GM23338 (cell line): ENCODE data around the gene TGM6. TPM values are rescaled to one million over a fixed set of nuclear protein-coding genes. Genes with fewer than 3 reads are reported as not detected.

Experiments used
- ATAC-seq: fragments of 200-7000 bp; cut with Tn5 transposase; 3 replicates; pipeline ENCODE4 v1.9.1; 2020
- DNase-seq: peaks from one replicate; pipeline ENCODE4 v3.0.0-alpha.2; 2015; ENCODE audit warnings: low spot score
- H2AFZ ChIP-seq: fragments of 200-600 bp; sonication (generic); 2 replicates; pipeline ENCODE4 v1.8.0; 2016; ENCODE audit warnings: antibody characterized with exemption, mild to moderate bottlenecking, moderate library complexity
- H3F3A ChIP-seq: fragments of 200-600 bp; sonication (generic); replicated peaks from 2 replicates; pipeline ENCODE4 v1.8.0; 2017; ENCODE audit warnings: antibody characterized with exemption, mixed run types, low read depth
- H3K27ac ChIP-seq: fragments of 200-600 bp; sonication (generic); 2 replicates; pipeline ENCODE4 v1.6.1; 2016; ENCODE audit warnings: low read depth
- H3K27me3 ChIP-seq: fragments of 200-600 bp; sonication (generic); 2 replicates; pipeline ENCODE4 v1.8.0; 2016; ENCODE audit warnings: mild to moderate bottlenecking, mixed run types, moderate library complexity; ENCODE audit not compliant: insufficient read depth
- H3K36me3 ChIP-seq: fragments of 200-600 bp; sonication (generic); 2 replicates; pipeline ENCODE4 v1.8.0; 2016; ENCODE audit warnings: mild to moderate bottlenecking; ENCODE audit not compliant: insufficient read depth
- H3K4me1 ChIP-seq: fragments of 200-600 bp; sonication (generic); 2 replicates; pipeline ENCODE4 v1.8.0; 2016; ENCODE audit warnings: mild to moderate bottlenecking, moderate library complexity; ENCODE audit not compliant: insufficient read depth
- H3K4me2 ChIP-seq: fragments of 200-600 bp; sonication (generic); 2 replicates; pipeline ENCODE4 v1.7.1; 2017; ENCODE audit warnings: mixed run types
- H3K4me3 ChIP-seq: fragments of 200-600 bp; sonication (generic); 2 replicates; pipeline ENCODE4 v1.6.1; 2016; ENCODE audit warnings: mixed run types
- H3K79me2 ChIP-seq: fragments of 200-600 bp; sonication (generic); replicated peaks from 2 replicates; pipeline ENCODE4 v1.8.0; 2017; ENCODE audit warnings: mild to moderate bottlenecking; ENCODE audit not compliant: insufficient read depth
- H3K9me2 ChIP-seq: fragments of 200-600 bp; sonication (generic); 2 replicates; pipeline ENCODE4 v1.8.0; 2017; ENCODE audit not compliant: insufficient read depth
- H4K20me1 ChIP-seq: fragments of 200-600 bp; sonication (generic); replicated peaks from 2 replicates; pipeline ENCODE4 v1.8.0; 2017; ENCODE audit warnings: mild to moderate bottlenecking; ENCODE audit not compliant: insufficient read depth
- H3K27ac Mint-ChIP-seq: 2 replicates; pipeline ENCODE4 v1.8.0; 2020; ENCODE audit warnings: inconsistent platforms, mild to moderate bottlenecking, moderate library complexity, mixed read lengths
- H3K27me3 Mint-ChIP-seq: 3 replicates; pipeline ENCODE4 v1.8.0; 2022; ENCODE audit warnings: low read depth, mild to moderate bottlenecking, moderate library complexity, mixed read lengths, inconsistent platforms; ENCODE audit not compliant: insufficient read depth, poor library complexity
- H3K36me3 Mint-ChIP-seq: 3 replicates; pipeline ENCODE4 v1.8.0; 2021; ENCODE audit warnings: low read depth, mild to moderate bottlenecking, inconsistent platforms, moderate library complexity, mixed read lengths
- H3K4me1 Mint-ChIP-seq: 3 replicates; pipeline ENCODE4 v1.8.0; 2020; ENCODE audit warnings: mild to moderate bottlenecking, inconsistent platforms, mixed read lengths
- H3K4me3 Mint-ChIP-seq: 3 replicates; pipeline ENCODE4 v1.8.0; 2021; ENCODE audit warnings: moderate library complexity, mild to moderate bottlenecking, inconsistent platforms, mixed read lengths
- H3K9me3 Mint-ChIP-seq: 3 replicates; pipeline ENCODE4 v1.8.0; 2020; ENCODE audit warnings: moderate library complexity, mild to moderate bottlenecking, inconsistent platforms, mixed read lengths
- CREB1 ChIP-seq: fragments of 250-450 bp; sonication (Bioruptor Pico); IDR thresholded peaks from 2 replicates; pipeline ENCODE4 v1.5.0; 2020; ENCODE audit warnings: low read depth, mild to moderate bottlenecking, moderate library complexity
- CTCF ChIP-seq, 2 experiments: fragments of 200-600 bp in 1 of 2; sonication (generic) in 1 of 2; conservative IDR thresholded peaks; 2 replicates each; pipeline versions ENCODE4 v1.5.1 to v1.6.1; 2016 to 2017; ENCODE audit warnings: antibody characterized with exemption in 2 of 2, low read depth in 2 of 2, mild to moderate bottlenecking in 2 of 2, moderate library complexity in 1 of 2
- ETS1 ChIP-seq: IDR thresholded peaks from 2 replicates; pipeline ENCODE4 v1.6.1; 2016; ENCODE audit warnings: antibody characterized with exemption
- EZH2 ChIP-seq: fragments of 200-600 bp; sonication (generic); IDR thresholded peaks from one replicate; pipeline ENCODE4 v1.8.0; 2017; ENCODE audit warnings: antibody characterized with exemption, mild to moderate bottlenecking, low read depth; ENCODE audit not compliant: unreplicated experiment
- EZH2phosphoT487 ChIP-seq: fragments of 200-600 bp; sonication (generic); IDR thresholded peaks from one replicate; pipeline ENCODE4 v1.8.1; 2018; ENCODE audit warnings: antibody characterized with exemption; ENCODE audit not compliant: unreplicated experiment
- JUNB ChIP-seq: IDR thresholded peaks from one replicate; pipeline ENCODE4 v1.6.1; 2016; ENCODE audit warnings: antibody characterized with exemption; ENCODE audit not compliant: unreplicated experiment
- NANOG ChIP-seq: IDR thresholded peaks from 2 replicates; pipeline ENCODE4 v1.6.1; 2016; ENCODE audit warnings: antibody characterized with exemption, borderline replicate concordance
- POLR2AphosphoS5 ChIP-seq: IDR thresholded peaks from 2 replicates; pipeline ENCODE4 v1.6.1; 2016; ENCODE audit warnings: antibody characterized with exemption, low read depth
- REST ChIP-seq: IDR thresholded peaks from one replicate; pipeline ENCODE4 v1.6.1; 2018; ENCODE audit warnings: antibody characterized with exemption; ENCODE audit not compliant: unreplicated experiment
- STAT1 ChIP-seq: IDR thresholded peaks from one replicate; pipeline ENCODE4 v1.6.1; 2016; ENCODE audit warnings: antibody characterized with exemption; ENCODE audit not compliant: unreplicated experiment
- ZNF114 ChIP-seq: fragments of 250-450 bp; sonication (Bioruptor Pico); IDR thresholded peaks from 2 replicates; pipeline ENCODE4 v1.5.0; 2020; ENCODE audit warnings: mild to moderate bottlenecking, moderate library complexity
- ZNF331 ChIP-seq: fragments of 250-450 bp; sonication (Bioruptor Pico); IDR thresholded peaks from 2 replicates; pipeline ENCODE4 v1.5.0; 2020; ENCODE audit warnings: low read depth, mild to moderate bottlenecking, moderate library complexity
- ZNF462 ChIP-seq: fragments of 250-450 bp; sonication (Bioruptor Pico); IDR thresholded peaks from 2 replicates; pipeline ENCODE4 v1.5.0; 2020; ENCODE audit warnings: mild to moderate bottlenecking, moderate library complexity
- polyA plus RNA-seq: library from polyadenylated mRNA; unstranded; fragments of >200 nt; fragmentation: Nextera tagmentation; extraction: Ambion mirVana; gene quantifications from 2 replicates; pipeline ENCODE4 v1.2.1, GENCODE V29; 2016
- total RNA-seq: library from RNA; depleted of rRNA; stranded (reverse); fragments of >200 nt; shearing (Covaris generic); gene quantifications from 2 replicates; pipeline ENCODE4 v1.2.3, GENCODE V29; 2014

Gene TGM6
- total and polyA plus RNA-seq, 2 experiments from 2014 or later, result not detected

GRCh38 chr20:2336471-2336870 lies 44.2 kb upstream of the TGM6 start (continued):
- TF ChIP-seq ZNF462, result no peak

- Mint-ChIP-seq H3K27me3 (peaks cover 7% of the 10 kb centered on the region), H3K4me3 (no peak overlapping the region), H3K4me1 (no peaks in the 10 kb centered on the region), H3K9me3 (peaks cover 3% of the 10 kb centered on the region; the same call in 1 of the 3 replicates), H3K27ac (no peak overlapping the region), H3K36me3 (no peaks in the 10 kb centered on the region)
- Histone ChIP-seq H3K9me2 (no peaks in the 10 kb centered on the region), H3K4me3 (no peak overlapping the region), H3K36me3 (no peaks in the 10 kb centered on the region), H3K27ac (no peak overlapping the region), H3K79me2 (no peaks in the 10 kb centered on the region), H2AFZ (no peak overlapping the region), H4K20me1 (no peaks in the 10 kb centered on the region), H3K4me2 (no peak overlapping the region), H3F3A (no peaks in the 10 kb centered on the region), H3K27me3 (no peaks in the 10 kb centered on the region), H3K4me1 (no peaks in the 10 kb centered on the region)
- no peak for ATAC-seq
- DNase-seq, result no peak
- TF ChIP-seq POLR2AphosphoS5 (no peak), CTCF (conservative IDR thresholded peaks at IDR 0.05; ENCODE audit: low read depth in 2 of 2) (no peak), JUNB (no peak), ZNF331 (CRISPR knock-in tag) (no peak), REST (no peak), EZH2 (no peak), ZNF114 (CRISPR knock-in tag) (no peak), ETS1 (no peak), STAT1 (no peak), EZH2phosphoT487 (no peak), CREB1 (CRISPR knock-in tag) (no peak), NANOG (no peak)
Observed at GRCh38 chr20:2337142-2337541, 43.6 kb upstream of the TGM6 start.
